Hepatocyte (in vitro differentiated cells): ENCODE data around the gene ABCA5. TPM values are rescaled to one million over a fixed set of nuclear protein-coding genes. Genes with fewer than 3 reads are reported as not detected.

Experiments
- DNase-seq: peaks from one replicate; pipeline ENCODE4 v3.0.0-alpha.2; 2016; ENCODE audit warnings: low spot score
- H2AFZ ChIP-seq: fragments of 200-600 bp; sonication (generic); 2 replicates; pipeline ENCODE4 v1.6.0; 2016; ENCODE audit warnings: antibody characterized with exemption, mild to moderate bottlenecking
- H3K27ac ChIP-seq: fragments of 200-600 bp; sonication (generic); 2 replicates; pipeline ENCODE4 v1.5.1; 2016; ENCODE audit warnings: mild to moderate bottlenecking
- H3K27me3 ChIP-seq: fragments of 200-600 bp; sonication (generic); 2 replicates; pipeline ENCODE4 v1.6.1; 2016
- H3K36me3 ChIP-seq: fragments of 200-600 bp; sonication (generic); replicated peaks from 2 replicates; pipeline ENCODE4 v1.5.1; 2016; ENCODE audit warnings: low read depth; ENCODE audit not compliant: insufficient read depth
- H3K4me1 ChIP-seq: fragments of 200-600 bp; sonication (generic); 2 replicates; pipeline ENCODE4 v1.5.1; 2016; ENCODE audit warnings: mild to moderate bottlenecking, moderate library complexity; ENCODE audit not compliant: insufficient read depth
- H3K4me2 ChIP-seq: fragments of 200-600 bp; sonication (generic); 2 replicates; pipeline ENCODE4 v1.6.0; 2016
- H3K4me3 ChIP-seq: fragments of 200-600 bp; sonication (generic); 2 replicates; pipeline ENCODE4 v1.5.1; 2016; ENCODE audit warnings: mild to moderate bottlenecking
- H3K79me2 ChIP-seq: fragments of 200-600 bp; sonication (generic); 2 replicates; pipeline ENCODE4 v1.6.0; 2017; ENCODE audit warnings: mild to moderate bottlenecking
- H3K9me2 ChIP-seq: fragments of 200-600 bp; sonication (generic); replicated peaks from 2 replicates; pipeline ENCODE4 v1.6.0; 2017; ENCODE audit warnings: mild to moderate bottlenecking; ENCODE audit not compliant: insufficient read depth
- H3K9me3 ChIP-seq: fragments of 200-600 bp; sonication (generic); 2 replicates; pipeline ENCODE4 v1.5.1; 2016; ENCODE audit warnings: low read depth, mild to moderate bottlenecking
- H4K20me1 ChIP-seq: fragments of 200-600 bp; sonication (generic); 2 replicates; pipeline ENCODE4 v1.6.0; 2016; ENCODE audit warnings: mild to moderate bottlenecking; ENCODE audit not compliant: insufficient read depth, poor library complexity, severe bottlenecking
- EZH2 ChIP-seq: fragments of 200-600 bp; sonication (generic); IDR thresholded peaks from 2 replicates; pipeline ENCODE4 v1.6.1; 2016; ENCODE audit warnings: antibody characterized with exemption, mild to moderate bottlenecking, borderline replicate concordance
- EZH2phosphoT487 ChIP-seq: fragments of 200-600 bp; sonication (generic); IDR thresholded peaks from one replicate; pipeline ENCODE4 v1.6.1; 2018; ENCODE audit warnings: antibody characterized with exemption, mild to moderate bottlenecking, low read depth, moderate library complexity; ENCODE audit not compliant: unreplicated experiment, severe bottlenecking
- WGBS: methylation state at CpG from one replicate; pipeline ENCODE4 v1.1.6; 2016; ENCODE audit warnings: low lambda C conversion rate; ENCODE audit errors: missing lambda C conversion rate; 5-methylcytosine and 5-hydroxymethylcytosine counted together
- polyA plus RNA-seq: library from polyadenylated mRNA; unstranded; fragments of >200 nt; fragmentation: Nextera tagmentation; extraction: Ambion mirVana; gene quantifications from 2 replicates; pipeline ENCODE4 v1.2.1, GENCODE V29; 2016
- total RNA-seq: library from RNA; depleted of rRNA; stranded (reverse); fragments of >200 nt; gene quantifications from 2 replicates; pipeline ENCODE4 v1.2.3, GENCODE V29; 2014
- TF ChIP-seq, protein P1 (sequence below): fragments of 200-600 bp; sonication (generic); IDR thresholded peaks from 2 replicates; pipeline ENCODE4 v1.5.1; 2016; ENCODE audit warnings: antibody characterized with exemption, mild to moderate bottlenecking; ENCODE audit not compliant: poor library complexity

Gene ABCA5
- total and polyA plus RNA-seq, 2 experiments from 2014 or later: 22.4 to 59.8 TPM

DNA sequence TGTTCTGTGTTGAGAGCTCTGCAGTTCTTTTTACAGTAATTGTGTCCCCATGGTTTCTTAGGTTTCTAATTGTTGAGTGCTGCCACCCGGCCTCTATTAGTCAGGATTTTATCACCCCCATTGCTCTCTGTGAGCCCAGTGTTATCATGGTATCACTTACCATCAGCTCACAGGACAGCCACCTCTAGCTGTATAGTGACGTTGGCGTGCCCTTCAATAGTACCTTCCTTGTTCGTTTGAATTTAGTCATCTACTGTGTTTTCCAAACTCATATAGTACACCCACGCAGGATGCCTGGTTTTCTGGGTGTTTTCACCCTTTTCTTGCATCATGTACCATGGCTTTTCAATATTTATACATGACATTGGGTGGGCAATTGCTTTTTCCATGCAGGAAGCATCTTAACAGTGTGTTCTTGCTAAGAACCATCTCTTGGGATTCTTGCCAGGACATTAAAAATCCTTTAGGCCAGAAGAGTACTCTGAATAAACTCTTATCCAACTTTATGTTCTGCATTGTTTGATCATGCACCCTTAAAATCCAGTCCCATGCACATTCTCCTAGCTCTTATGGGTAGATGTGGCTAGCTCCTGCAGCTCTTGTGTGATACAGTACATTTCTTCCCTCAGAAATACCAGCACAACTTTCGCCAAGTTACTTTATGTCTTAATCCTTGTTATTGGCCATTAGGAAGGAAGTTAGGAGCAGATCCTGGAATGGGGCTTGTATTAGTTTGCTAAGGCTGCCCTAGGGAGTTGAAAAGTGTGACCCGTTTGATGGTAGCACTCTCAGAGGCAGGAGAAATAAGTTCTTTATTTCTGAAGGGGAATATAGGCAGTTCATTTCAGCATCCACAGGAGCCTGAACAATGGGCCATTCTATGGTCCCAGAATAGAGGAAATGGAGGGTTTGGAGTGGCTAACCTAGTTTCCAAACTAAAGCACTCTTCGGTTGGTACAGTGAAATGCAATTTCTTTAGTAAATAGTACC lies 87.0 kb downstream of the ABCA5 start:
- Histone ChIP-seq H3K4me1 (no peaks in the 10 kb centered on the region), H2AFZ (no peak overlapping the region), H3K4me2 (no peak overlapping the region), H3K79me2 (no peaks in the 10 kb centered on the region), H3K27me3 (no peaks in the 10 kb centered on the region), H4K20me1 (no peaks in the 10 kb centered on the region), H3K9me2 (no peaks in the 10 kb centered on the region), H3K36me3 (no peaks in the 10 kb centered on the region), H3K27ac (no peak overlapping the region), H3K9me3 (no peaks in the 10 kb centered on the region), H3K4me3 (no peak overlapping the region)
- TF ChIP-seq, protein P1, sequence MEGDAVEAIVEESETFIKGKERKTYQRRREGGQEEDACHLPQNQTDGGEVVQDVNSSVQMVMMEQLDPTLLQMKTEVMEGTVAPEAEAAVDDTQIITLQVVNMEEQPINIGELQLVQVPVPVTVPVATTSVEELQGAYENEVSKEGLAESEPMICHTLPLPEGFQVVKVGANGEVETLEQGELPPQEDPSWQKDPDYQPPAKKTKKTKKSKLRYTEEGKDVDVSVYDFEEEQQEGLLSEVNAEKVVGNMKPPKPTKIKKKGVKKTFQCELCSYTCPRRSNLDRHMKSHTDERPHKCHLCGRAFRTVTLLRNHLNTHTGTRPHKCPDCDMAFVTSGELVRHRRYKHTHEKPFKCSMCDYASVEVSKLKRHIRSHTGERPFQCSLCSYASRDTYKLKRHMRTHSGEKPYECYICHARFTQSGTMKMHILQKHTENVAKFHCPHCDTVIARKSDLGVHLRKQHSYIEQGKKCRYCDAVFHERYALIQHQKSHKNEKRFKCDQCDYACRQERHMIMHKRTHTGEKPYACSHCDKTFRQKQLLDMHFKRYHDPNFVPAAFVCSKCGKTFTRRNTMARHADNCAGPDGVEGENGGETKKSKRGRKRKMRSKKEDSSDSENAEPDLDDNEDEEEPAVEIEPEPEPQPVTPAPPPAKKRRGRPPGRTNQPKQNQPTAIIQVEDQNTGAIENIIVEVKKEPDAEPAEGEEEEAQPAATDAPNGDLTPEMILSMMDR: no peak
- no peak for TF ChIP-seq EZH2phosphoT487
- TF ChIP-seq EZH2: no peak
- 92% methylated on average over 8 of the region's 8 CpGs for WGBS
- DNase-seq: no peak

DNA sequence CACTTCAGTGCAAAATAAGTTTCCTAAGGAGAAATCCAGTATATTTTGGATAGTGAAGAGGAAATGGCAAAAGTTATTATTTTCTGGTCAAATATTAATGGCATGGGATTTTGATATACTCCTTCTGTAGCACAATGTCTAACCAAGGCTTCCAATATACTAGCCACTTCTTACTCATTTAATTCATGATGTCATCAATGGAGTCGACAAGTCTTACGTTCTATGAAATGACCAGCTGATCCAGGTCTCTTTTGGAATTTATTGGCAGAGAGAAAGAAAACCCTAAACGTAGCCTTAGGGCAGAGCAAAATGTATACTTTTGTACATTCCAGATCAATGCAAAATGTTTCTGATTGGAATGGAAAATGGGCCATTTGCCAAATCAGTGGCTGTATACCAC lies 90.0 kb downstream of the ABCA5 start:
- Histone ChIP-seq H2AFZ (no peak overlapping the region), H3K36me3 (no peaks in the 10 kb centered on the region), H3K79me2 (no peaks in the 10 kb centered on the region), H3K9me2 (no peaks in the 10 kb centered on the region), H3K4me1 (no peaks in the 10 kb centered on the region), H4K20me1 (no peaks in the 10 kb centered on the region), H3K4me3 (no peak overlapping the region), H3K27ac (no peak overlapping the region), H3K9me3 (no peaks in the 10 kb centered on the region), H3K4me2 (no peak overlapping the region), H3K27me3 (no peaks in the 10 kb centered on the region)
- DNase-seq: no peak
- 80% methylated on average over 3 of the region's 3 CpGs for WGBS
- no peak for TF ChIP-seq EZH2phosphoT487
- TF ChIP-seq, protein P1: no peak
- no peak for TF ChIP-seq EZH2

DNA sequence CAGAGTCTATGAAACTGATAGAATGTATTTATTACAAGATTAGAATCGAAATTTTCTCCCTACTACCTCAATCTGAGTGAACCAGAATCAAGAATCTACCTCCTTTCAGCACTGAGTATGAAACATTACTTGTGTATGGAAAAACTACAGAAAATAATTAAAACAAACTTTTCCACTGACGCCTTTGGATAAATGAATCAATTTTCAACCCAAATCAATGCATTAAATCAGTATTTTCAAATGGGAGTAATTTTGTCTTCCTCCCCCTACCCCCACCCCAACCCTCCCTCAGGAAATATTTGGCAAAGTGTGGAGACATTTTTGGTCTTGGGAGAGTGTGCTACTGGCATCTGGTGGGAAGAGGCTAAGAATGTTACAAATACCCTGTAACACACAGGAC lies 90.5 kb downstream of the ABCA5 start:
- no peaks in the 10 kb centered on the region for H3K79me2 ChIP-seq
- H2AFZ ChIP-seq: no peak overlapping the region
- no peaks in the 10 kb centered on the region for H3K9me3 ChIP-seq
- no peak overlapping the region for H3K4me2 ChIP-seq
- no peaks in the 10 kb centered on the region for H3K9me2 ChIP-seq
- no peaks in the 10 kb centered on the region for H3K27me3 ChIP-seq
- H4K20me1 ChIP-seq: no peaks in the 10 kb centered on the region
- no peaks in the 10 kb centered on the region for H3K4me1 ChIP-seq
- no peak overlapping the region for H3K27ac ChIP-seq
- 53% methylated on average over 2 of the region's 2 CpGs for WGBS
- H3K4me3 ChIP-seq: no peak overlapping the region
- TF ChIP-seq, protein P1: no peak
- no peak for TF ChIP-seq EZH2phosphoT487
- TF ChIP-seq EZH2: no peak
- H3K36me3 ChIP-seq: no peaks in the 10 kb centered on the region
- no peak for DNase-seq
